HepG2 (cell line): ENCODE measurements around the gene SLC9A9. TPM values are rescaled to one million over a fixed set of nuclear protein-coding genes. Genes with fewer than 3 reads are reported as not detected.

ENCODE experiments used
- ATAC-seq: fragments of 200-7000 bp; cut with Tn5 transposase; 3 replicates; pipeline ENCODE4 v1.9.1; 2020; ENCODE audit warnings: mild to moderate bottlenecking, moderate library complexity
- BruUV-seq: library from RNA; stranded (reverse); fragments of 400-500 nt; replicated peaks from 2 replicates; lab custom pipeline; 2021; lab: Mats Ljungman, UMichigan
- CTCF ChIA-PET: fragments of 300-600 bp; formaldehyde crosslinking; extraction: SDS; loops from one replicate; lab custom pipeline; 2021; ENCODE audit warnings: low total read pairs, inconsistent platforms, low intra/inter-chr PET ratio; lab: Yijun Ruan, JAX
- POLR2A ChIA-PET: fragments of 350-600 bp; sonication (Branson Sonifier 250); formaldehyde crosslinking; loops from one replicate; lab custom pipeline; 2020; ENCODE audit warnings: antibody characterized with exemption, inconsistent platforms; lab: Yijun Ruan, JAX
- DNase-seq: peaks from one replicate; pipeline ENCODE4 v3.0.0-alpha.2; 2015; ENCODE audit warnings: low spot score
- FAIRE-seq: peaks from 3 replicates; lab custom pipeline; 2011; peaks lifted over from hg19 to GRCh38; lab: Jason Lieb, UNC
- H2AFZ ChIP-seq: one replicate; pipeline ENCODE4 v1.6.1; 2011; ENCODE audit warnings: low read length, inconsistent platforms
- H3K27ac ChIP-seq: fragments of 300-600 bp; 3 replicates; pipeline ENCODE4 v1.8.0; 2011; ENCODE audit warnings: mixed run types, mild to moderate bottlenecking, mixed read lengths, low read length, inconsistent platforms; ENCODE audit not compliant: insufficient read depth; ENCODE audit errors: extremely low read length
- H3K27me3 ChIP-seq, 2 experiments: fragments of 200-600 bp in 1 of 2; 2 replicates in 1 of 2; 3 replicates in 1 of 2; pipeline versions ENCODE4 v1.6.0 to v1.8.0; 2011; ENCODE audit warnings: low read length in 2 of 2, mild to moderate bottlenecking in 2 of 2, moderate library complexity in 2 of 2, inconsistent platforms in 1 of 2; ENCODE audit not compliant: insufficient read depth in 2 of 2, control insufficient read depth in 1 of 2
- H3K36me3 ChIP-seq, 2 experiments: fragments of 200-600 bp in 1 of 2; replicated peaks in 1 of 2; 2 replicates in 1 of 2; 3 replicates in 1 of 2; pipeline versions ENCODE4 v1.5.1 to v1.8.0; 2011; ENCODE audit warnings: low read length in 2 of 2, inconsistent platforms in 1 of 2; ENCODE audit not compliant: insufficient read depth in 2 of 2, control insufficient read depth in 1 of 2
- H3K4me1 ChIP-seq: 2 replicates; pipeline ENCODE4 v1.5.1; 2012; ENCODE audit warnings: low read length, inconsistent platforms; ENCODE audit not compliant: insufficient read depth
- H3K4me2 ChIP-seq: 2 replicates; pipeline ENCODE4 v1.6.0; 2011; ENCODE audit warnings: low read depth, low read length, inconsistent platforms
- H3K4me3 ChIP-seq, 3 experiments: fragments of 200-600 bp in 1 of 3; sonication (generic), shearing (Covaris generic) in 1 of 3; replicated peaks in 1 of 3; 2 replicates each; pipeline ENCODE4 v1.5.1; 2011 to 2016; ENCODE audit warnings: low read length in 3 of 3, inconsistent platforms in 2 of 3, low read depth in 2 of 3, mild to moderate bottlenecking in 2 of 3, control low read depth in 1 of 3, mixed read lengths in 1 of 3; ENCODE audit not compliant: insufficient read depth in 1 of 3
- H3K79me2 ChIP-seq: one replicate; pipeline ENCODE4 v1.6.1; 2011; ENCODE audit warnings: low read length, inconsistent platforms; ENCODE audit not compliant: insufficient read depth
- H3K9ac ChIP-seq: 2 replicates; pipeline ENCODE4 v1.6.0; 2011; ENCODE audit warnings: mild to moderate bottlenecking, low read depth, low read length, inconsistent platforms; ENCODE audit not compliant: insufficient read depth
- H3K9me3 ChIP-seq: 2 replicates; pipeline ENCODE4 v1.5.1; 2012; ENCODE audit warnings: mild to moderate bottlenecking, low read length
- H4K20me1 ChIP-seq: 2 replicates; pipeline ENCODE4 v1.6.0; 2011; ENCODE audit warnings: inconsistent platforms, mild to moderate bottlenecking, low read length, moderate library complexity; ENCODE audit not compliant: insufficient read depth
- FOXK1 ChIP-seq: sonication (generic); formaldehyde crosslinking; IDR thresholded peaks from 2 replicates; pipeline ENCODE4 v1.4.0; 2020; ENCODE audit warnings: low read depth, missing genetic modification reagents, borderline replicate concordance
- MXI1 ChIP-seq: IDR thresholded peaks from 3 replicates; pipeline ENCODE4 v1.6.1; 2012; ENCODE audit warnings: low read depth, low read length, inconsistent platforms, borderline replicate concordance
- PHF21A ChIP-seq: sonication (generic); formaldehyde crosslinking; IDR thresholded peaks from 2 replicates; pipeline ENCODE4 v1.5.0; 2020; ENCODE audit warnings: mild to moderate bottlenecking, missing genetic modification reagents
- TBX3 ChIP-seq: fragments of 450-650 bp; IDR thresholded peaks from 2 replicates; pipeline ENCODE4 v1.6.1; 2017; ENCODE audit warnings: antibody characterized with exemption, mild to moderate bottlenecking, inconsistent platforms, borderline replicate concordance
- ZNF556 ChIP-seq: sonication (generic); formaldehyde crosslinking; IDR thresholded peaks from 2 replicates; pipeline ENCODE4 v1.4.0; 2020; ENCODE audit warnings: mild to moderate bottlenecking, missing genetic modification reagents, borderline replicate concordance
- ZNF629 ChIP-seq: sonication (generic); formaldehyde crosslinking; conservative IDR thresholded peaks from 2 replicates; pipeline ENCODE4 v1.5.0; 2020; ENCODE audit warnings: missing genetic modification reagents
- ZNF720 ChIP-seq: sonication (generic); formaldehyde crosslinking; IDR thresholded peaks from 2 replicates; pipeline ENCODE4 v1.4.0; 2020; ENCODE audit warnings: missing genetic modification reagents
- WGBS: methylation state at CpG from one replicate; pipeline ENCODE4 v1.1.6; 2017; ENCODE audit warnings: low lambda C conversion rate; 5-methylcytosine and 5-hydroxymethylcytosine counted together
- in situ Hi-C: cut with HindIII; loops from 2 replicates; pipeline ENCODE4 v1.10.0; 2017; ENCODE audit warnings: low pct_unique_long_range_greater_than_20kb; ENCODE audit not compliant: extremely low pct_ligation_motif_present
- intact Hi-C: fragments of 100-400 bp; cut with micrococcal nuclease; formaldehyde crosslinking; loops from one replicate; pipeline ENCODE4 v1.10.0; 2022; ENCODE audit not compliant: unreplicated experiment
- polyA plus RNA-seq, 8 experiments: library from polyadenylated mRNA; depleted of rRNA in 3 of 8; stranded (reverse) in 7 of 8; unstranded in 1 of 8; fragments of >200 nt; fragmentation: Illumina TruSeq in 4 of 8; extraction: Trizol in 4 of 8; gene quantifications; 2 replicates each; pipeline versions ENCODE4 v1.2.1 to v1.2.3, GENCODE V29; 2011 to 2016; ENCODE audit warnings: low read depth in 4 of 8, missing spikeins in 1 of 8, mixed read lengths in 1 of 8; ENCODE audit not compliant: insufficient read depth in 1 of 8
- total RNA-seq, 5 experiments: library from RNA; depleted of rRNA; stranded (reverse); fragments of >200 nt; fragmentation: Illumina TruSeq; extraction: Trizol; gene quantifications; 2 replicates each; pipeline ENCODE4 v1.2.3, GENCODE V29; 2016; ENCODE audit warnings: low read depth in 1 of 5
- TF ChIP-seq, protein P1 (sequence below): sonication (generic); formaldehyde crosslinking; IDR thresholded peaks from 2 replicates; pipeline ENCODE4 v1.8.1; 2023; ENCODE audit warnings: mild to moderate bottlenecking, moderate library complexity, missing genetic modification reagents
- TF ChIP-seq, protein P2 (sequence below): sonication (generic); formaldehyde crosslinking; IDR thresholded peaks from 2 replicates; pipeline ENCODE4 v1.4.0; 2020; ENCODE audit warnings: missing genetic modification reagents

Gene SLC9A9
- total and polyA plus RNA-seq, 2 of the 13 experiments (the other 11 are each of a cell fraction or from before 2014, with no cell fraction given), result not detected

DNA sequence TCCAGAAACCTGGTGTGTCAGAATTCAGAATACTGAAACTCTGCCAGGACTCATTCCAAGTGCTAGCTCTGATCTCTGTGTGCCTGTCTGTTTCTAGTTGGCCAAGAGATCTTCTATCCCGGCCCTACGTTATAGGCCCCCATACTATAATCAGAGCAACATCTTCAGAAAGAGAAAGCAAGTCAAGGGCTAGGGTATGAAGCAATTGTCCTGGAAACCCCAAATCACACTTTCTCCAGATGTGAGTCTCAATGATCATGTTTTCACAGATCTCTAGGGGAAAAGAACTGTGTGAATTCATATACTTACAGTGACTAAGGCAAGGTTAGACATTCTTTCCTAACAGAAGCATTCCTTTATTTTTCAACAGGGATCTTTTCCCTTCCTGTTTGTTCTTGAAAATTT lies 309.7 kb downstream of the SLC9A9 start (continued):
- TF ChIP-seq, protein P1, sequence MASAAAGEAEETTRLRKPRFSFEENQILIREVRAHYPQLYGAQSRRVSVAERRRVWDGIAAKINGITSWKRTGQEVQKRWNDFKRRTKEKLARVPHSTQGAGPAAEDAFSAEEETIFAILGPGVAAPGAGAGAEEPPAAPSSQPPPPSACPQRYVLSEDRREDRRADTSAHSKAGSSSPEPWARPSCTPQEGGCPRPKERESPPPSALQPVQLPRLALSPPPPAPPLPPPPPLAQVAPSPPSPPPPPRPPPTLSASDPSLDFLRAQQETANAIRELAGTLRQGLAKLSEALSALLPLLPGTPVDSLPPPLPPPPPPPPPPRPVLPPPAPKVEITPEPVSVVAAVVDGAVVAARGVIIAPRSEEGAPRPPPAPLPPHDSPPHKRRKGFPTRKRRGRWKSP (CRISPR knock-in tag), result no peak
- TF ChIP-seq ZNF720 (CRISPR knock-in tag) (no peak), PHF21A (CRISPR knock-in tag) (no peak)

DNA sequence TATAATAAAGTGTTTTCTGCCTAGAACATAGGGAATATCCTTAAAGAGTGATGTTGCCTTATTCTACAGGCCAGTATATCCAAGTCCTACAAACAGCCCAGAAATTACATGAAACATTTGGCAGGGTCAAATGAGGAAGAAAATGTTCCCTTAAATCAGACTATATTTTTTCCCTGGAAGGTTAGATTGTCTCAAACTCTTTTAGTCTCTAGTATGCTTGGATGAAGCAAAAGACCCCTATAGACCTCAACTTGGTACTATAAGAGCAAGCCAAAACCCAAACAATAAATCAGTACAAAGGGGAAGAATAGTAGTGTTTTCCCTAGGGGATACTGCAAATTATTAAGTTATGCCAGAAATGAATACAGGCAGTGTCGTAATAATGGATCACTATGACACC lies 310.2 kb downstream of the SLC9A9 start:
- Histone ChIP-seq H4K20me1 (no peaks in the 10 kb centered on the region), H3K4me3 (no peak overlapping the region), H3K27ac (no peak overlapping the region), H3K79me2 (no peaks in the 10 kb centered on the region), H3K4me1 (no peaks in the 10 kb centered on the region), H3K27me3 (no peaks in the 10 kb centered on the region; a peak in 1 of 5 replicates), H2AFZ (no peak overlapping the region), H3K4me2 (no peak overlapping the region), H3K36me3 (no peaks in the 10 kb centered on the region), H3K9ac (no peak overlapping the region), H3K9me3 (no peaks in the 10 kb centered on the region)
- FAIRE-seq (no peak), DNase-seq (no peak), ATAC-seq (no peak)
- WGBS, result 6% methylated on average over 1 of the region's 1 CpG
- POLR2A ChIA-PET, result no interaction called here
- BruUV-seq, result no TSS peak
- intact Hi-C loops (loop anchor here (5.0 kb wide), 1 partner anchor 944 kb away; no protein-coding TSS in a partner anchor), in situ Hi-C loops (no loop called here)
- TF ChIP-seq TBX3 (no peak), MXI1 (no peak), FOXK1 (CRISPR knock-in tag) (no peak), ZNF556 (CRISPR knock-in tag) (no peak), ZNF629 (CRISPR knock-in tag) (no peak)
- TF ChIP-seq, protein P2, sequence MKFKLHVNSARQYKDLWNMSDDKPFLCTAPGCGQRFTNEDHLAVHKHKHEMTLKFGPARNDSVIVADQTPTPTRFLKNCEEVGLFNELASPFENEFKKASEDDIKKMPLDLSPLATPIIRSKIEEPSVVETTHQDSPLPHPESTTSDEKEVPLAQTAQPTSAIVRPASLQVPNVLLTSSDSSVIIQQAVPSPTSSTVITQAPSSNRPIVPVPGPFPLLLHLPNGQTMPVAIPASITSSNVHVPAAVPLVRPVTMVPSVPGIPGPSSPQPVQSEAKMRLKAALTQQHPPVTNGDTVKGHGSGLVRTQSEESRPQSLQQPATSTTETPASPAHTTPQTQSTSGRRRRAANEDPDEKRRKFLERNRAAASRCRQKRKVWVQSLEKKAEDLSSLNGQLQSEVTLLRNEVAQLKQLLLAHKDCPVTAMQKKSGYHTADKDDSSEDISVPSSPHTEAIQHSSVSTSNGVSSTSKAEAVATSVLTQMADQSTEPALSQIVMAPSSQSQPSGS (CRISPR knock-in tag), result no peak
- CTCF ChIA-PET, result no interaction called here
